Measurements from ENCODE around the gene TMPRSS2.

Gene TMPRSS2

GRCh38 chr21:41449613-41450012, 58.3 kb downstream of the TMPRSS2 start:
- no peak for DNase-seq (ENCODE audit: low read depth, low spot score)

- DNase-seq (ENCODE audit: low read depth, low spot score) = no peak
Observed at GRCh38 chr21:41447356-41447755, 60.6 kb downstream of the TMPRSS2 start.

- DNase-seq (ENCODE audit: low read depth, low spot score) = no peak
Observed at GRCh38 chr21:41446586-41446985, 61.4 kb downstream of the TMPRSS2 start.

GRCh38 chr21:41445465-41445862, 62.5 kb downstream of the TMPRSS2 start:
- no peak for DNase-seq (ENCODE audit: low read depth, low spot score)

GRCh38 chr21:41444703-41445464, 63.1 kb downstream of the TMPRSS2 start:
- DNase-seq (ENCODE audit: low read depth, low spot score) = no peak

- no peak for DNase-seq (ENCODE audit: low read depth, low spot score)
Observed at GRCh38 chr21:41443562-41443961, 64.4 kb downstream of the TMPRSS2 start.

- no peak for DNase-seq (ENCODE audit: low read depth, low spot score)
Observed at GRCh38 chr21:41442481-41443186, 65.3 kb downstream of the TMPRSS2 start.

- DNase-seq (ENCODE audit: low read depth, low spot score) = no peak
Observed at GRCh38 chr21:41441546-41441945, 66.4 kb downstream of the TMPRSS2 start.

- no peak for DNase-seq (ENCODE audit: low read depth, low spot score)
Observed at GRCh38 chr21:41439248-41439647, 68.7 kb downstream of the TMPRSS2 start.

- DNase-seq (ENCODE audit: low read depth, low spot score) = no peak
Observed at GRCh38 chr21:41438425-41439113, 69.4 kb downstream of the TMPRSS2 start.

GRCh38 chr21:41437729-41438128, 70.2 kb downstream of the TMPRSS2 start:
- DNase-seq (ENCODE audit: low read depth, low spot score) = no peak

GRCh38 chr21:41435706-41436105, 72.3 kb downstream of the TMPRSS2 start:
- DNase-seq (ENCODE audit: low read depth, low spot score) = no peak

GRCh38 chr21:41433566-41433965, 74.4 kb downstream of the TMPRSS2 start:
- no peak for DNase-seq (ENCODE audit: low read depth, low spot score)

GRCh38 chr21:41432562-41433460, 75.1 kb downstream of the TMPRSS2 start:
- DNase-seq (ENCODE audit: low read depth, low spot score) = no peak

GRCh38 chr21:41431788-41432548, 76.0 kb downstream of the TMPRSS2 start:
- no peak for DNase-seq (ENCODE audit: low read depth, low spot score)

GRCh38 chr21:41429925-41430491, 78.0 kb downstream of the TMPRSS2 start:
- DNase-seq (ENCODE audit: low read depth, low spot score) = no peak

GRCh38 chr21:41429305-41429704, 78.7 kb downstream of the TMPRSS2 start:
- DNase-seq (ENCODE audit: low read depth, low spot score) = no peak

- no peak for DNase-seq (ENCODE audit: low read depth, low spot score)
Observed at GRCh38 chr21:41428847-41429246, 79.1 kb downstream of the TMPRSS2 start.

GRCh38 chr21:41428311-41428710, 79.6 kb downstream of the TMPRSS2 start:
- no peak for DNase-seq (ENCODE audit: low read depth, low spot score)

- no peak for DNase-seq (ENCODE audit: low read depth, low spot score)
Observed at GRCh38 chr21:41427556-41427955, 80.4 kb downstream of the TMPRSS2 start.

Data from ELF-1 (cell line).